ENCODE data around the gene TUFT1.

The TUFT1 gene

DNA sequence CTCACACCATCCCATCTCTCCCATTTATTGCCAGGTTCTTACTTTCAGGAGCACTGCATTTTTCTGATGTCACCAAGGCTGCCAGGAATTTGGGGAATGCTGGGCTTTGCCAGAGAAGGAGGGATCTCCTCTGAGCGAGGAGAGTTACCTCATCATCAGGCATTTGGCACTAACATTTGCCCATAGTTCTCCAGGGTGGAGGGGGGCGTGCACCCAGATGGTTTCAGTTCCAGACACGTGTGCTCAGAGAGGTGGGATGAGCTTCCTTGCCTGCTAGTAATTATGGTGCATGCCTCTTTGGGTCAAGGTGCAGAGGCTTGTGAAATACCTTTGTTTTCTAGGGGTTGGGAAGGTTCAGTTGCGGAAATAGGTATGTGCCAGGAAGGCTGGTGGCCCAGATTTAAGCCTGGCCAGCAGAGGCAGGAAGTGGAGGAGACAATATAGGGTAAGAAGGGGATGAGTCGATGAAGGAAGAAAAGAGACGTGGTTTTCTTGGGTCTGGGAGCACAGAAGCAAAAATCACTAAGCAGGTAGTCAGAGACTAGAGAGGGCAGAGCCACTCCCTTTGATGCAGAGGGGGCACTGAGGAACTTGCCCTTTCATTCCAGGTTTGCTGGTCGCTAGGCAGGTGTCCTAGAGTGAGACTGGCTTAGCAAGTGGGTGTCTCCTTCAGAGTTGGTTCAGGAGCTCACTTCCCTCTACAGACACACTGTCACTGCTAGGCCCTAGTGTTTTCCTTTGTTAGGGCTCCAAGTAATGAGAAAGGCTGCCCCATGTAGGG, 7.2 kb downstream of the TUFT1 start:
- TF ChIP-seq, protein P1, sequence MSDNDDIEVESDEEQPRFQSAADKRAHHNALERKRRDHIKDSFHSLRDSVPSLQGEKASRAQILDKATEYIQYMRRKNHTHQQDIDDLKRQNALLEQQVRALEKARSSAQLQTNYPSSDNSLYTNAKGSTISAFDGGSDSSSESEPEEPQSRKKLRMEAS (IDR thresholded peaks at IDR 0.05) = peak; percentile 97
- TF ChIP-seq, protein P2, sequence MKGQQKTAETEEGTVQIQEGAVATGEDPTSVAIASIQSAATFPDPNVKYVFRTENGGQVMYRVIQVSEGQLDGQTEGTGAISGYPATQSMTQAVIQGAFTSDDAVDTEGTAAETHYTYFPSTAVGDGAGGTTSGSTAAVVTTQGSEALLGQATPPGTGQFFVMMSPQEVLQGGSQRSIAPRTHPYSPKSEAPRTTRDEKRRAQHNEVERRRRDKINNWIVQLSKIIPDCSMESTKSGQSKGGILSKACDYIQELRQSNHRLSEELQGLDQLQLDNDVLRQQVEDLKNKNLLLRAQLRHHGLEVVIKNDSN (IDR thresholded peaks at IDR 0.05) = peak; percentile 81
- TF ChIP-seq RAD21 (IDR thresholded peaks at IDR 0.05; ENCODE audit: low read depth) (no peak; the same call in 1 of the 2 replicates), CREB1 (IDR thresholded peaks at IDR 0.05; ENCODE audit: low read depth) (peak; percentile 55; the same call in 1 of the 2 replicates), TAF1 (IDR thresholded peaks at IDR 0.05; ENCODE audit: low read depth) (no peak), TCF12 (IDR thresholded peaks at IDR 0.05; ENCODE audit: low read depth) (peak; percentile 97), TEAD4 (IDR thresholded peaks at IDR 0.05) (peak; percentile 100), CEBPB (IDR thresholded peaks at IDR 0.05) (peak; percentile 93), EGR1 (IDR thresholded peaks at IDR 0.05) (no peak), ZBTB7A (IDR thresholded peaks at IDR 0.05; ENCODE audit: low read depth) (no peak), NFIC (IDR thresholded peaks at IDR 0.05) (peak; percentile 99), EP300 (IDR thresholded peaks at IDR 0.05; ENCODE audit: borderline replicate concordance) (peak; percentile 92), YY1 (IDR thresholded peaks at IDR 0.05; ENCODE audit: low read depth) (peak; percentile 42; the same call in 1 of the 2 replicates), FOXM1 (IDR thresholded peaks at IDR 0.05; ENCODE audit: borderline replicate concordance, low read depth) (peak; percentile 77; the same call in 1 of the 2 replicates)
- TF ChIP-seq, protein P3, sequence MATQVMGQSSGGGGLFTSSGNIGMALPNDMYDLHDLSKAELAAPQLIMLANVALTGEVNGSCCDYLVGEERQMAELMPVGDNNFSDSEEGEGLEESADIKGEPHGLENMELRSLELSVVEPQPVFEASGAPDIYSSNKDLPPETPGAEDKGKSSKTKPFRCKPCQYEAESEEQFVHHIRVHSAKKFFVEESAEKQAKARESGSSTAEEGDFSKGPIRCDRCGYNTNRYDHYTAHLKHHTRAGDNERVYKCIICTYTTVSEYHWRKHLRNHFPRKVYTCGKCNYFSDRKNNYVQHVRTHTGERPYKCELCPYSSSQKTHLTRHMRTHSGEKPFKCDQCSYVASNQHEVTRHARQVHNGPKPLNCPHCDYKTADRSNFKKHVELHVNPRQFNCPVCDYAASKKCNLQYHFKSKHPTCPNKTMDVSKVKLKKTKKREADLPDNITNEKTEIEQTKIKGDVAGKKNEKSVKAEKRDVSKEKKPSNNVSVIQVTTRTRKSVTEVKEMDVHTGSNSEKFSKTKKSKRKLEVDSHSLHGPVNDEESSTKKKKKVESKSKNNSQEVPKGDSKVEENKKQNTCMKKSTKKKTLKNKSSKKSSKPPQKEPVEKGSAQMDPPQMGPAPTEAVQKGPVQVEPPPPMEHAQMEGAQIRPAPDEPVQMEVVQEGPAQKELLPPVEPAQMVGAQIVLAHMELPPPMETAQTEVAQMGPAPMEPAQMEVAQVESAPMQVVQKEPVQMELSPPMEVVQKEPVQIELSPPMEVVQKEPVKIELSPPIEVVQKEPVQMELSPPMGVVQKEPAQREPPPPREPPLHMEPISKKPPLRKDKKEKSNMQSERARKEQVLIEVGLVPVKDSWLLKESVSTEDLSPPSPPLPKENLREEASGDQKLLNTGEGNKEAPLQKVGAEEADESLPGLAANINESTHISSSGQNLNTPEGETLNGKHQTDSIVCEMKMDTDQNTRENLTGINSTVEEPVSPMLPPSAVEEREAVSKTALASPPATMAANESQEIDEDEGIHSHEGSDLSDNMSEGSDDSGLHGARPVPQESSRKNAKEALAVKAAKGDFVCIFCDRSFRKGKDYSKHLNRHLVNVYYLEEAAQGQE (IDR thresholded peaks at IDR 0.05; ENCODE audit: low read depth) = no peak

DNA sequence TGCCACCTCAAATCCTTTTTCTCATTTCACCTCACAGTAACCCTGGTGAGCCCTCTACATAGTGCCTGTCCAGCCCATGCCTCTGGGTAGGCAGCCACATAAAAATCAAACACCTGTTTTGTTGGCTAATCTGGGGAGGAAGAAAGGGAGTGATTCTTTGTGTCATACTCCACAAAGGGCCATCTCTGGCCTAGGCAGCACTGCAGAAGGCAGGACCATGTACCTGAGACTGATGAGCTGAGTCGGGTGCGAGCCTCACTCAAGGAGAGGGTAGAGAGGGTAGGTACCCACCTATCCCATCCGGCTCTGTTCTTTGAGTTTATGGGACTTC, 7.8 kb downstream of the TUFT1 start:
- TF ChIP-seq, protein P3 (IDR thresholded peaks at IDR 0.05; ENCODE audit: low read depth) = no peak
- TF ChIP-seq RAD21 (IDR thresholded peaks at IDR 0.05; ENCODE audit: low read depth) (no peak), CEBPB (IDR thresholded peaks at IDR 0.05) (no peak), NFIC (IDR thresholded peaks at IDR 0.05) (no peak), YY1 (IDR thresholded peaks at IDR 0.05; ENCODE audit: low read depth) (no peak), EP300 (IDR thresholded peaks at IDR 0.05; ENCODE audit: borderline replicate concordance) (no peak), EGR1 (IDR thresholded peaks at IDR 0.05) (no peak), TAF1 (IDR thresholded peaks at IDR 0.05; ENCODE audit: low read depth) (no peak), CREB1 (IDR thresholded peaks at IDR 0.05; ENCODE audit: low read depth) (no peak), TCF12 (IDR thresholded peaks at IDR 0.05; ENCODE audit: low read depth) (no peak), TEAD4 (IDR thresholded peaks at IDR 0.05) (no peak), ZBTB7A (IDR thresholded peaks at IDR 0.05; ENCODE audit: low read depth) (no peak), FOXM1 (IDR thresholded peaks at IDR 0.05; ENCODE audit: borderline replicate concordance, low read depth) (no peak)
- TF ChIP-seq, protein P2 (IDR thresholded peaks at IDR 0.05) = no peak
- TF ChIP-seq, protein P1 (IDR thresholded peaks at IDR 0.05) = no peak

DNA sequence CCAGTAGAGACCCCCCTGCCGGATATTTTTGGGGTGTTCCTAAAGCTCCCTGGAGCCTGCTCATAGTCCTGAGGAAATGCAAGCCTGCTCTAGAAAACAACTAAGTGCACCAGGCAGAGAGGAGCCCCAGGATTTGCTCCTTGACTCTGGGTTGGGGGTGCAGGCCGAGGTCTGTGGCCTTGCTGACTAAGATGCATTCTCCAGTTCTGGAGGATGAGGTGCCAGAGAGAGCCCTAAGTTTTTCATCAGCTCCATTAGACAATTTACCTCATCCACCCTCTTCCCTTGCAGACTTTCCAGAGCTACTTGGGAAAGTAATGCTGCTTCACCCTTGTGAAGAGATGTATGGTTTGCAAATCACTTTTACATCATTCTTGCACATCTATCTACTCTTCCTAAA, 9.1 kb downstream of the TUFT1 start:
- TF ChIP-seq TEAD4 (IDR thresholded peaks at IDR 0.05) (no peak), TCF12 (IDR thresholded peaks at IDR 0.05; ENCODE audit: low read depth) (no peak), EGR1 (IDR thresholded peaks at IDR 0.05) (no peak), FOXM1 (IDR thresholded peaks at IDR 0.05; ENCODE audit: borderline replicate concordance, low read depth) (no peak), NFIC (IDR thresholded peaks at IDR 0.05) (no peak), YY1 (IDR thresholded peaks at IDR 0.05; ENCODE audit: low read depth) (no peak), CEBPB (IDR thresholded peaks at IDR 0.05) (no peak), RAD21 (IDR thresholded peaks at IDR 0.05; ENCODE audit: low read depth) (no peak), EP300 (IDR thresholded peaks at IDR 0.05; ENCODE audit: borderline replicate concordance) (no peak), ZBTB7A (IDR thresholded peaks at IDR 0.05; ENCODE audit: low read depth) (no peak), TAF1 (IDR thresholded peaks at IDR 0.05; ENCODE audit: low read depth) (no peak), CREB1 (IDR thresholded peaks at IDR 0.05; ENCODE audit: low read depth) (no peak)
- TF ChIP-seq, protein P3 (IDR thresholded peaks at IDR 0.05; ENCODE audit: low read depth) = no peak
- TF ChIP-seq, protein P1 (IDR thresholded peaks at IDR 0.05) = no peak
- TF ChIP-seq, protein P2 (IDR thresholded peaks at IDR 0.05) = no peak

Measured in Ishikawa (cell line).